ENCODE results near the gene ALDH1L2.

Gene ALDH1L2

GRCh38 chr12:105083551-105084105 lies 630 bp downstream of the ALDH1L2 start:
- DNase-seq (ENCODE audit: low read depth, low spot score), result no peak

GRCh38 chr12:105083031-105083430 lies 1.2 kb downstream of the ALDH1L2 start:
- DNase-seq (ENCODE audit: low read depth, low spot score), result no peak

- DNase-seq (ENCODE audit: low read depth, low spot score), result no peak
These were observed 5.3 kb downstream of the ALDH1L2 start for GRCh38 chr12:105078712-105079570.

DNA sequence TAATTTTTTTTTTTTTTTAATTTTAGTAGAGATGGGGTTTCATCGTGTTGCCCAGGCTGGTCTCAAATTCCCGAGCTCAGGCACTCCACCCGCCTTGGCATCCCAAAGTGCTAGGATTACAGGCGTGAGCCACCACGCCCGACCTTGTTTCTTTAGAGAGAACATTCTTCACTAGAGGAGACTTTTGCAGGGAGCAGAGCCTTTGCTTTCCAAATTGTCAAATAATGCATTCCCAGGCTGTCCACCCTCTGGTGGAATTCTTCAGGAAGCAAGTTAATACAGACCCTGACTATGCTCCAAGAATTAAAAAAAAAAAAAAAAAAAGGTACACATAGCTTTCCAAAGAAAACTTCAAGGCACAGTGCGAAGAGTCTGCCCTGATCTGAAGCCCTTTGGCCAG lies 6.8 kb downstream of the ALDH1L2 start:
- DNase-seq (ENCODE audit: low read depth, low spot score), result no peak

DNA sequence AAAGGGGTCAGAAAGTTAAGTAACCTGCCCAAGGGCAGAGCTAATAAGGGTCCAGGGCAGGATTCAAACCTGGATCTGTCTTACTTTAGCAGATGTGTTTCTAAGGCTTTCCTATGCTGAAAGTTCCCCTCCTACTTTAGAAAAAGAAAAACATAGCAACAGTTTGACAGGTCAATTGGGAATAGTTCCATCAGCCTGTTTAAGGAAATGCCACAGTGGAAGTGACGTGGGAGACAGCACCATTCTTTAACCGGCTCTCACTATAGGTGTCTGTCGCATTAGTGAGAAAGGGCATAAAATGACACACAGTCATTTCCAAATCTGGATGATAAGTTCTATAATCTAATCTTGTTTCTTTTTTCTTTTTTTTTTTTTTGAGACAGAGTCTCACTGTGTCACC lies 7.3 kb downstream of the ALDH1L2 start:
- no peak for DNase-seq (ENCODE audit: low read depth, low spot score)

- no peak for DNase-seq (ENCODE audit: low read depth, low spot score)
These were observed 8.2 kb downstream of the ALDH1L2 start for GRCh38 chr12:105076098-105076497.

DNA sequence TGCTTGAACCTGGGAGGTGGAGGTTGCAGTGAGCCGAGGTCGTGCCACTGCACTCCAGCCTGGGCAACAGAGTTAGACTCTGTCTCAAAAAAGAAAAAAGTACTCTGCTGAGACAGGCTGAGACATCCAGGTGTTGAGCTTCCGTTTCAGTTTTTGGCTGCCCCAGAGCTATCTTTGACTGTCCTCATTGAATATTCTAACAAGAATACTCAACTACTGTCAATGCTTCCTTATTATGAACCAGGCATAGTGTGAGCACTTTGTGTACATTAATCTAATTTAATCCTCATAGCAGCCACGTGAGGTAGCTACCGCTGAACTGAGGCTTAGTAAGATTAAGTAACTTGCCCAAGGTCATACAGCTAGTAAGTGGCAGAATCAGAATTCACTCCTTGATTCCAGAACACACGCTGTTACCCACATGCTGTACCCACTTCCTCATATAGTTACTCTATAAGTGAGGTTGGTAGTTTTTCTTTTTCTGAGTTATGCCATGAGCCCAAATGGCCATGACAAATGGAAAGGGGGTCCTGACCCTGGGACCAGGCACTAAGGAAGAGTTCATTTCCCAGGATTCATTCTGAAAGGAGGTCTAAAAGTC lies 11.3 kb downstream of the ALDH1L2 start:
- no peak for DNase-seq (ENCODE audit: low read depth, low spot score)

GRCh38 chr12:105071981-105072380 lies 12.3 kb downstream of the ALDH1L2 start:
- no peak for DNase-seq (ENCODE audit: low read depth, low spot score)

- DNase-seq (ENCODE audit: low read depth, low spot score), result no peak
These were observed 14.1 kb downstream of the ALDH1L2 start for GRCh38 chr12:105069936-105070702.

- DNase-seq (ENCODE audit: low read depth, low spot score), result no peak
These were observed 16.7 kb downstream of the ALDH1L2 start for GRCh38 chr12:105067511-105068031.

DNA sequence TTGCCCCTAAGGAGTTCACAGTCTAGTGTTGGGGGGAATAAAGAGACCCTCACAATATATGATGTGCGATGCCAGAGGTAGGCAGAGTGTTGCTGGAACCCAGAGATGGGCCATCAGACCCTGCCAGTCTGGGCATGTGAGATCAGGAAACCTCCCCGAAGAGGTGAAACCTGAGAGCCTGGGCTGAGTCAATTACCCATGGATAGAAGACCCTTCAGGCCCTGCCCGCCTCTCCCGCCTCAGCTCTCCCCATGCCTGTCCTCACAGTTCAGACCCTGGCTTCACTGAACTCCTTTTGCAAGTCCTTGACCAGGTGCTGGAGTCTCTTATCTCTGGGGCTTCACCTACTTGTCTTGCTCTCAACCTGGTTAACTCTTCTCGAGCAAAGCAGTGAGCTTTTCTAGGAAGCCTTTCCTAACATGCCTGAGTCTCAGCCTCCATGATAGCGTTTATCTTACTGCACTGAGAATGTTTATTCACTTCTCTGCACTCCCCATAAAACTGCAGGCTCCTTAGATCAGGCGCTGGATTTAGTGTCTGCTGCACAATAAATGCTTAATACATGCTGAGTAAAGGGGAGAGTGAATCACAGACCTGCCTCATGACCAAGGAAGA lies 19.6 kb downstream of the ALDH1L2 start:
- no peak for DNase-seq (ENCODE audit: low read depth, low spot score)

DNA sequence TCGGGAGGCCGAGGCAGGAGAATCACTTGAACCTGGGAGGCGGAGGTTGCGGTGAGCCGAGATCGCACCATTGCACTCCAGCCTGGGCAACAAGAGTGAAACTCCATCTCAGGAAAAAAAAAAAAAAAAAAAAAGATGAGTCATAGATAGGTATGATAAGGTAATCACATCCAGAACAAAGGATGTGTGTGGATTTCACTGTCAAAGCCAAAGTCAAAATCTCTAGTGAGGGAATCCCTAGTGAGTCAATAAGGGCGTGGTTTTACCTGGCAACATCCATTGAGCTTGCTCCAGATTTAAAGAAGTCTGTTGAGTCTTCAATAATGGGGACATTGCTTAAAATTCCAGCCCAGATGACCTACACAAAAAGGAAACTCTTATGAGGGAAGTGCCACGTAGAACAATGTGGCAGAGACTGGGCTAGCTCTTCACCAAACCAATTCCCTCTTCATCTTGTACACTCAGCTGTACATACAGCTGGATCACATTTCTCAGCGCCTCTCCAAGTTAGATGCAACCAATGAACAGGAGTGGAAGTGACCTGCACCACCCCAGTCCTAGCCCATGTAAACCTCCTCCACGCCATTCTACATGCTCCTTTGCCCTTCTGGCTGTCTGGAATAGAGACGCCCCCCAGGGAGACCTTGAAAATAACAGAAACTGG lies 23.4 kb downstream of the ALDH1L2 start:
- DNase-seq (ENCODE audit: low read depth, low spot score), result no peak

DNA sequence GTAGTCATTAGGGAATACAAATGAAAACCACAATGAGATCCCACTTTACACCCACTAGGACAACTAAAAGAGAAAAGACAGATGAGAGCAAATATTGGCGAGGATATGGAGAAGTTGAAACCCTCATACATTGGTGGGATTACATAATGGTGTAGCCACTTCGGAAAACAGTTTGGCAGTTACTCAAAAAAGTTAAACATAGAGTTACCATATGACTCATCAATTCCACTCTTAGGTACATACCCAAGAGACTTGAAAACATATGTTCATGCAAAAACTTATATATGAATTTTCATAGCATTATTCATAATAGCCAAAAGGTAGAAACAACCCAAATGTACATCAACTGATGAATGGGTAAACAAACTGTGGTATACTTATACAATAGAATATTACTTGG lies 27.1 kb downstream of the ALDH1L2 start:
- no peak for DNase-seq (ENCODE audit: low read depth, low spot score)

DNA sequence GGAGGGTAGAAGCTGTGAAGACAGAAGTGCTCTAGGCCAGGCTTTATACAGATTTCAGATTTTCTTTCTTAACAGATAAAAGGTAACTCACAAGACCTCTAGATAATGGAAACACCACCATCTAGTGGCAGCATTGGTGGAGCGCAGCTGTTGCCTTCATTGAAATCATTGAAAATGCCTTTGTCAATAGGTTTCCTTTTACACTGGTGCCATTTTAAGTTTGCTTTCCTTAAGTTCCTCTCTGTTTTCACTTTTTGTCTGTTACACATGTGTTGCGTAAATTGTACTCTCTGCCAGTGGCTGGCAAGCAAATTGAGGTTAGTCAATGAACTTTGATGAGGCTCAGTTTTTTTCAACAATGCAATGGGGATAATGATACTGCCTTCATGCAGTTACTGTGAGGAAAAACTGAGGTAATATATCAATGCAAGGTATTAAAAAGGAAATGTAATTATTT lies 31.1 kb downstream of the ALDH1L2 start:
- DNase-seq (ENCODE audit: low read depth, low spot score), result peak; percentile 69

DNA sequence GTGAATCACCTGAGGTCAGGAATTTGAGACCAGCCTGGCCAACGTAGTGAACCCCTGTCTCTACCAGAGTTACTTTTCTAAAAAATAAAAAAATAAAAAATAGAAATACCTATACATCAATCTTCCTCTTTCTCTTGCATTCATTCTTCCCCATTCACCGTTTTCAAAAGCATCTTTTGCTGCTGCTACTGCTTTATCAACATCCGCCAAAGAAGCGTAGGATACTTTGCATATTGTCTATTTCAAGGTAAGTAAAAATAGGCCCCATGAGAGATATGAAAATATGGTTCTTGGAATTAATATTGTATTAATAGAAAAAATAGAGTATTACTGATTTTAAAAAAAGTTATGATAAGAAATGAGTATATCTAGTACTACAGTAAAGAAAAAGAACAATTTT lies 32.3 kb downstream of the ALDH1L2 start:
- no peak for DNase-seq (ENCODE audit: low read depth, low spot score)

- DNase-seq (ENCODE audit: low read depth, low spot score), result no peak
These were observed 35.9 kb downstream of the ALDH1L2 start for GRCh38 chr12:105048315-105048714.

GRCh38 chr12:105047308-105047707 lies 37.0 kb downstream of the ALDH1L2 start:
- DNase-seq (ENCODE audit: low read depth, low spot score), result no peak

GRCh38 chr12:105041186-105041585 lies 43.1 kb downstream of the ALDH1L2 start:
- DNase-seq (ENCODE audit: low read depth, low spot score), result no peak

DNA sequence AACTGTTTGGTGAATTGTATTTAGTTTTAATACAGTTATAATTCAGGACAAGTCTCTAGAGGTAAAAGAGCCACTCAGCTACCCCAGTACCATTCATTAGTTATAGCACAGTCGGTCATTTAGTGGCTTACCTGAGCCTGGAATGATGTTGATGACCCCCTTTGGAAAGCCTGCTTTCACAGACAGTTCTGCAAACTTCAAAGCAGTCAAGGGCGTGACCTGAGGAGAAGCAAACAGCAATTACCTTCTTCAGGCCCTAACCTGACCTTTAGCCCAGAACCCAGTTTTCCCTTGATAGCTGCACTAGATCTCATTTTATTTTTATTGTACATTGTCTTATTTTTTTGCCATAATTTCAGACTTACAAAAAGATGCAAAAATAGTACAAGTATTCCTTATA lies 43.8 kb downstream of the ALDH1L2 start:
- DNase-seq (ENCODE audit: low read depth, low spot score), result no peak

GRCh38 chr12:105036937-105037649 lies 47.2 kb downstream of the ALDH1L2 start:
- no peak for DNase-seq (ENCODE audit: low read depth, low spot score)

Data from brain pericyte (primary cell).